Activated naive CD8-positive, alpha-beta T cell treated with anti-CD3 and anti-CD28 coated beads, Interleukin-2, amount 50 U/mL, for 16 hours (primary cell): ENCODE measurements around the gene AOAH.

Experiments used
- DNase-seq: peaks from one replicate; pipeline ENCODE4 v3.0.0-alpha.2; 2020; ENCODE audit warnings: low read depth, low spot score

Gene AOAH

GRCh38 chr7:36723951-36724664, at the start of gene AOAH:
Gene AOAH (minus strand): TSS chr7:36724494. CDS start chr7:36724148, 346 bp downstream.
- peak; percentile 13 for DNase-seq

- no peak for DNase-seq
Measured at GRCh38 chr7:36766451-36766850, 42.2 kb upstream of the AOAH start.

- DNase-seq: no peak
Measured at GRCh38 chr7:36765605-36766004, 41.3 kb upstream of the AOAH start.

GRCh38 chr7:36764929-36765328, 40.6 kb upstream of the AOAH start:
- DNase-seq: no peak

GRCh38 chr7:36763132-36763816, 39.0 kb upstream of the AOAH start:
- no peak for DNase-seq

- no peak for DNase-seq
Measured at GRCh38 chr7:36762394-36762793, 38.1 kb upstream of the AOAH start.

GRCh38 chr7:36761835-36762234, 37.5 kb upstream of the AOAH start:
- no peak for DNase-seq

GRCh38 chr7:36760856-36761762, 36.8 kb upstream of the AOAH start:
- DNase-seq: no peak

GRCh38 chr7:36758879-36759278, 34.6 kb upstream of the AOAH start:
- DNase-seq: no peak

- no peak for DNase-seq
Measured at GRCh38 chr7:36755484-36755883, 31.2 kb upstream of the AOAH start.

GRCh38 chr7:36752026-36752711, 27.9 kb upstream of the AOAH start:
- no peak for DNase-seq

- DNase-seq: no peak
Measured at GRCh38 chr7:36750451-36750850, 26.2 kb upstream of the AOAH start.

- DNase-seq: no peak
Measured at GRCh38 chr7:36749282-36749960, 25.1 kb upstream of the AOAH start.

- DNase-seq: no peak
Measured at GRCh38 chr7:36748017-36748487, 23.8 kb upstream of the AOAH start.

GRCh38 chr7:36747280-36748016, 23.2 kb upstream of the AOAH start:
- DNase-seq: no peak

GRCh38 chr7:36746347-36746746, 22.1 kb upstream of the AOAH start:
- DNase-seq: no peak

- DNase-seq: no peak
Measured at GRCh38 chr7:36742911-36743775, 18.8 kb upstream of the AOAH start.

GRCh38 chr7:36741866-36742265, 17.6 kb upstream of the AOAH start:
- DNase-seq: no peak

- DNase-seq: no peak
Measured at GRCh38 chr7:36739351-36739750, 15.1 kb upstream of the AOAH start.
